K562 (cell line): ENCODE measurements around the gene FTO. TPM values are rescaled to one million over a fixed set of nuclear protein-coding genes. Genes with fewer than 3 reads are reported as not detected.

Experiments used
- ATAC-seq: fragments of 200-7000 bp; cut with Tn5 transposase; 3 replicates; pipeline ENCODE4 v1.9.1; 2020; ENCODE audit warnings: moderate library complexity
- BruUV-seq: library from RNA; stranded (reverse); fragments of 400-500 nt; replicated peaks from 2 replicates; lab custom pipeline; 2021; lab: Mats Ljungman, UMichigan
- CTCF ChIA-PET: fragments of 300-600 bp; formaldehyde crosslinking; extraction: SDS; loops from one replicate; lab custom pipeline; 2021; ENCODE audit warnings: low intra/inter-chr PET ratio; lab: Yijun Ruan, JAX
- POLR2A ChIA-PET: fragments of 300-600, 350-650 bp; sonication (Branson Sonifier 250); formaldehyde crosslinking; extraction: SDS; loops from one replicate; lab custom pipeline; 2021; ENCODE audit warnings: antibody characterized with exemption, inconsistent platforms; lab: Yijun Ruan, JAX
- DNase-seq, 4 experiments: peaks; one replicate each; pipeline versions ENCODE4 v3.0.0 to v3.0.0-alpha.2; 2011 to 2018; ENCODE audit warnings: low spot score in 3 of 4, mixed read lengths in 3 of 4; ENCODE audit errors: extremely low read depth in 1 of 4
- FAIRE-seq: peaks from 2 replicates; lab custom pipeline; 2011; peaks lifted over from hg19 to GRCh38; lab: Jason Lieb, UNC
- H2AFZ ChIP-seq: 2 replicates; pipeline ENCODE4 v1.6.0; 2011; ENCODE audit warnings: low read depth, low read length, control low read depth, inconsistent platforms
- H3K27ac ChIP-seq: fragments of 200-600 bp; 3 replicates; pipeline ENCODE4 v1.8.0; 2011; ENCODE audit warnings: low read depth, mild to moderate bottlenecking, control low read depth, inconsistent platforms, low read length, moderate library complexity, mixed read lengths; ENCODE audit errors: extremely low read depth
- H3K27me3 ChIP-seq, 2 experiments: fragments of 300-600 bp in 1 of 2; 2 replicates in 1 of 2; 3 replicates in 1 of 2; pipeline versions ENCODE4 v1.6.0 to v1.8.0; 2011; ENCODE audit warnings: inconsistent platforms in 2 of 2, low read length in 2 of 2, mild to moderate bottlenecking in 1 of 2, mixed read lengths in 1 of 2, moderate library complexity in 1 of 2; ENCODE audit not compliant: control insufficient read depth in 2 of 2, insufficient read depth in 2 of 2
- H3K36me3 ChIP-seq: fragments of 300-600 bp; 3 replicates; pipeline ENCODE4 v1.8.0; 2011; ENCODE audit warnings: mild to moderate bottlenecking, low read length, inconsistent platforms; ENCODE audit not compliant: control insufficient read depth, insufficient read depth
- H3K4me1 ChIP-seq, 2 experiments: fragments of 200-600 bp in 1 of 2; replicated peaks in 1 of 2; 2 replicates in 1 of 2; 3 replicates in 1 of 2; pipeline versions ENCODE4 v1.5.1 to v1.8.0; 2011; ENCODE audit warnings: inconsistent platforms in 2 of 2, low read length in 2 of 2, mild to moderate bottlenecking in 1 of 2, mixed read lengths in 1 of 2, moderate library complexity in 1 of 2; ENCODE audit not compliant: control insufficient read depth in 2 of 2, insufficient read depth in 2 of 2
- H3K4me2 ChIP-seq: 2 replicates; pipeline ENCODE4 v1.6.1; 2011; ENCODE audit warnings: low read length, control low read depth, inconsistent platforms, mixed read lengths; ENCODE audit not compliant: insufficient read depth
- H3K4me3 ChIP-seq: fragments of 200-600 bp; sonication (generic), shearing (Covaris generic); 2 replicates; pipeline ENCODE4 v1.5.1; 2016; ENCODE audit warnings: control low read depth, inconsistent platforms
- H3K79me2 ChIP-seq: fragments of 200-600 bp; 3 replicates; pipeline ENCODE4 v1.8.0; 2011; ENCODE audit warnings: low read length, inconsistent platforms; ENCODE audit not compliant: control insufficient read depth, insufficient read depth
- H3K9ac ChIP-seq, 2 experiments: 2 replicates each; pipeline versions ENCODE4 v1.6.0 to v1.6.1; 2011; ENCODE audit warnings: low read depth in 2 of 2, low read length in 2 of 2, control low read depth in 1 of 2, inconsistent platforms in 1 of 2, mild to moderate bottlenecking in 1 of 2, mixed read lengths in 1 of 2; ENCODE audit not compliant: insufficient read depth in 1 of 2
- H3K9me1 ChIP-seq: one replicate; pipeline ENCODE4 v1.6.0; 2011; ENCODE audit warnings: inconsistent platforms, mild to moderate bottlenecking, low read length, moderate library complexity; ENCODE audit not compliant: control insufficient read depth, insufficient read depth
- H3K9me3 ChIP-seq: replicated peaks from 2 replicates; pipeline ENCODE4 v1.5.1; 2011; ENCODE audit warnings: low read depth, low read length, inconsistent platforms; ENCODE audit not compliant: control insufficient read depth, insufficient read depth
- H4K20me1 ChIP-seq: replicated peaks from 2 replicates; pipeline ENCODE4 v1.6.1; 2011; ENCODE audit warnings: low read length, inconsistent platforms, mixed read lengths; ENCODE audit not compliant: control insufficient read depth, insufficient read depth
- GTF2E2 ChIP-seq: fragments of 200-800 bp; sonication (Bioruptor generic); IDR thresholded peaks from 2 replicates; pipeline ENCODE4 v1.6.1; 2016; ENCODE audit warnings: missing genetic modification characterization, missing compliant biosample characterization
- HDAC2 ChIP-seq: fragments of 450-650 bp; IDR thresholded peaks from 2 replicates; pipeline ENCODE4 v1.6.1; 2016; ENCODE audit warnings: mild to moderate bottlenecking
- MEF2A ChIP-seq: IDR thresholded peaks from 2 replicates; pipeline ENCODE4 v1.6.1; 2011; ENCODE audit warnings: low read depth, mild to moderate bottlenecking, low read length, moderate library complexity; ENCODE audit not compliant: control insufficient read depth
- RCOR1 ChIP-seq, 2 experiments: IDR thresholded peaks; 2 replicates each; pipeline ENCODE4 v1.6.1; 2012; ENCODE audit warnings: low read depth in 2 of 2, low read length in 2 of 2, borderline replicate concordance in 1 of 2, improper control_type of control experiment in 1 of 2
- SRF ChIP-seq, 2 experiments: fragments of 250-450, 450-650 bp in 1 of 2; sonication (Bioruptor Pico) in 1 of 2; sonication (generic) in 1 of 2; formaldehyde crosslinking; IDR thresholded peaks; 2 replicates each; pipeline versions ENCODE4 v1.5.0 to v1.5.1; 2020 to 2022; ENCODE audit warnings: mild to moderate bottlenecking in 1 of 2, missing genetic modification reagents in 1 of 2
- XRCC4 ChIP-seq: IDR thresholded peaks from one replicate; pipeline ENCODE4 v1.6.1; 2011; ENCODE audit not compliant: insufficient read depth, insufficient read length; ENCODE audit errors: extremely low read depth
- ZNF655 ChIP-seq: fragments of 250-450 bp; sonication (Bioruptor Pico); IDR thresholded peaks from 2 replicates; pipeline ENCODE4 v1.5.0; 2021
- ZNF707 ChIP-seq: fragments of 250-450 bp; sonication (Bioruptor Pico); conservative IDR thresholded peaks from 2 replicates; pipeline ENCODE4 v1.8.0; 2022; ENCODE audit warnings: inconsistent platforms, mild to moderate bottlenecking, moderate library complexity
- WGBS: fragments of 100-300 bp; shearing (Covaris generic); methylation state at CpG from one replicate; pipeline ENCODE4 v1.1.6; 2016; ENCODE audit warnings: low coverage, mixed read lengths; ENCODE audit not compliant: insufficient coverage; ENCODE audit errors: missing lambda C conversion rate; 5-methylcytosine and 5-hydroxymethylcytosine counted together
- in situ Hi-C: fragments of 300-500 bp; cut with MboI; formaldehyde crosslinking; loops from 4 replicates; pipeline ENCODE4 v1.15.0; 2018; ENCODE audit warnings: inconsistent platforms, mixed read lengths
- intact Hi-C: fragments of 100-400 bp; cut with micrococcal nuclease; formaldehyde crosslinking; loops from 2 replicates; pipeline ENCODE4 v1.14.2; 2022
- polyA plus RNA-seq, 8 experiments: library from polyadenylated mRNA; depleted of rRNA in 4 of 8; stranded (reverse) in 5 of 8; unstranded in 3 of 8; fragments of >200 nt; fragmentation: Nextera tagmentation in 2 of 8; fragmentation: Illumina TruSeq in 1 of 8; extraction: Ambion mirVana in 2 of 8; extraction: Trizol in 1 of 8; gene quantifications; 2 replicates each; pipeline versions ENCODE4 v1.2.1 to v1.2.3, GENCODE V29; 2011 to 2014; ENCODE audit warnings: inconsistent platforms in 1 of 8, missing spikeins in 1 of 8
- total RNA-seq, 7 experiments: library from RNA; depleted of rRNA in 6 of 7; stranded (reverse); fragments of >200 nt in 6 of 7; fragmentation: Illumina TruSeq in 2 of 7; extraction: Trizol in 2 of 7; gene quantifications; 2 replicates each; pipeline versions ENCODE4 v1.2.1 to v1.2.3, GENCODE V29; 2011 to 2021; ENCODE audit warnings: low replicate concordance in 1 of 7

Gene FTO
- total and polyA plus RNA-seq, 9 of the 15 experiments (the other 6 are each of a cell fraction or from before 2014, with no cell fraction given) = 11.3 to 27.7 (median 25.5) TPM

DNA sequence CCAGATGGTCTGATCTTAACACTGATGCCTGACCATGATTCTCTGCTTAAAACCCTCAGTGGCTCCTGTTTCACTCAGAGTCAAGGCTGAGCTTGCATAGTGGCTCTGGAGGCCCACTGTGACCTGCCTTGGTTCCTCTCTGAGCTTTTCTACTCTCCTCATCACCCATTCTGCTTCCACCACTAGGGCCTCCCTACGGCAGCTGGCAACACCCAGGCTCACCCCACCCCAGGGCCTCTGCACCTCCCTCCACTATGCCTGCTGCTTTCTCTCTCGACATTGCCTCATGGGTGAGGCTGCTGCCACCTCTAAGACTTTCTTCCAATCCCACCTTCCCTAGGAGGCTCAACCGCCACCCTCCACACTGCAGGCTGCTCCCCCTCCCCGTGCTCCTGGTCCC lies 455.0 kb downstream of the FTO start:
- CTCF ChIA-PET = no interaction called here
- FAIRE-seq (no peak), ATAC-seq (no peak), DNase-seq (no peak)
- no peak overlapping the region for H2AFZ ChIP-seq
- no peaks in the 10 kb centered on the region for H4K20me1 ChIP-seq
- H3K4me2 ChIP-seq = no peak overlapping the region
- in situ Hi-C loops = no loop called here
- H3K9me3 ChIP-seq = no peaks in the 10 kb centered on the region
- BruUV-seq = no TSS peak
- H3K36me3 ChIP-seq = no peaks in the 10 kb centered on the region
- H3K4me3 ChIP-seq = no peak overlapping the region
- POLR2A ChIA-PET = interaction anchor here (0.9 kb wide), 1 partner anchor 8 kb away, joined by 3 read pairs; no protein-coding TSS in a partner anchor
- TF ChIP-seq XRCC4 = no peak
- TF ChIP-seq MEF2A = no peak
- TF ChIP-seq SRF (CRISPR knock-in tag; IDR thresholded peaks at IDR 0.05) = no peak
- no peak for TF ChIP-seq GTF2E2 (tag)
- TF ChIP-seq RCOR1 (IDR thresholded peaks at IDR 0.05; ENCODE audit: borderline replicate concordance in 1 of 2, low read depth in 2 of 2, low read length in 2 of 2) = no peak
- no peak for TF ChIP-seq ZNF655
- TF ChIP-seq ZNF707 (CRISPR knock-in tag) = no peak
- TF ChIP-seq HDAC2 = no peak
- no peak overlapping the region for H3K9ac ChIP-seq
- peaks cover 7 to 25% of the 10 kb centered on the region in 2 experiments; a peak in 4 of 5 replicates for H3K27me3 ChIP-seq
- intact Hi-C loops = no loop called here
- H3K27ac ChIP-seq = no peak overlapping the region
- WGBS = 0% methylated on average over 3 of the region's 4 CpGs
- no peaks in the 10 kb centered on the region for H3K4me1 ChIP-seq
- no peaks in the 10 kb centered on the region for H3K79me2 ChIP-seq
- H3K9me1 ChIP-seq = no peaks in the 10 kb centered on the region
